ENCODE results near the gene TSPAN17.
A peak's percentile ranks its signal among the peaks of the same experiment; 100 is the strongest.

Gene TSPAN17

DNA sequence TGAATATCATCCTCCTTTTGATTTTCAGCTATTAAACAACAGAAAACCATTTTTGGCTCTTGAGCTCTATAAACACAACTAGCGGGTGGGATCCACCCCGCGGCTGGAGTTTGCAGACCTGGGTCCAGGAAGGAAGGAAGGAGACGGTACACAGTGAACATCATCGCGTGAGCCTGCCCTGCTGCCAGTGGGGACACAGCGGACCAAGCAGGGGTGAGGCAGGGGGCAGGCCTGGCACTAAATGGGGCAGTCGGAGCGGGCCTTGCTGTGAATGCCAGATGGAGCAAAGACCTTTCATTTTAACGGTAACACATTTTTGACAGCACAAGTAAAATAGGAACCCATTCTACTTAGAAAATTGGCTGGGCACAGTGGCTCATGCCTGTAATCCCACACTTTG is 14.4 kb downstream of the TSPAN17 start:
- DNase-seq, result no peak

DNA sequence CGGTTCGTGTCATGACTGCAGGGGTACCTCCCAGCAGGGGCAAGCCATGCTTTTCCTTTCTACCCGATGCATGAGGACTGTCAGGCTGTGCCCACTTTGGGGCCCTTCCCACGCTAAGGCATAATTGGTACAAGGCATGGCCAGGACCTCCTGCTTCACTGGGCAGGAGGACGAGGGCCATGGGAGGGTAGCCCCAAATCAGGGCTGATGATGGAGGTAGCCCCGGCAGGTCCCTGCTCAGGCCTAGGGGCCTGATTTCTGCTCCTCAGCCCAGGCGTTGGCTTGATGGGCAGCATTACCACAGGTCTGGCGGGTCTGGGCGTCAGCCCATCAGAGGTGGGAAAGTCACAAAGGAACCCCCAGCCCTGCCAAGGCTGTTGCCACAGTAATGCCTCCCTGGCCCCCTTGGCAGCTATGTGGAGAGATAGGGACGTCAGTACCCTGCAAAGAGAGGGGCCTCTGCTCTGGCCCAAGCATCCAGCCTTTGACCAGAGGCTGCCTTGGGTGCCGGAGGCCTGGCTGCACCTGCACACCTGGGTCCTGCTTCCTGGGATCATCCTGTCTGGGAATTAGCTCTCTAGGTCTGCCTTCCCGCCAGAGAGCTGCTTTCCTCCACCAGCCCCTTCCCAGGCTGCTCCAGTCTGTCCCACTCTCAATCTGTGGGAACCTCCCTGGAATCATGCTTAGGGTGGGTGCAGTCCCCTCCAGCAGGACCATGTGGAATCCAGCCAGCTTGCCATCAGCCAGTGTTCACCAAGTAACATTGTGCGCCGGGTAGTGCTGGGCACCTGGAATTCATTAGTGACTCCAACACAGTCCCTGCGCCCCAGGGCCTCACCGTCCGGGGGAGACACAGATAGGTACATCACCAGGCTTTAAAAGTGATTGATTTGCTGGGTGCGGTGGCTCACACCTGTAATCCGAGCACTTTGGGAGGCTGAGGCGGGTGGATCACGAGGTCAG is 15.4 kb downstream of the TSPAN17 start:
- no peak for DNase-seq

DNA sequence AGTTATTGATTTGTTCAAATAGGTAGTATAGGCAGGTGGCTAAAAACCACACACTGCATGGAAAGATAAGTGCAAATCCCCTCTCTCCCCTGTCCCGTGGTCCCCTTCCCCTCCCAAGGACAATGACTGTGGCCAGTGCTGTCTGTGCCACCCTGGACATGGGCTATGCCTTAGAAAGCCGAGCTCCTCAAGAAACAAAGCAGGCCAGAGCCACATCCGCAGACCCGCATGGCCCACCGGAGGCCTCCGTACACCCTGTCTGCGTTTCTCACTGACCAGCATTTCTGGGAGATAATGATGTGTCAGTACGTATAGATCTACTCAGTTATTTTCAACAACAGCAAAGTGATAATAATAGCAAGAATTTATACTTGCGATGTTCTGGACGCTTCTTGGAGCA is 16.3 kb downstream of the TSPAN17 start:
- DNase-seq, result no peak

DNA sequence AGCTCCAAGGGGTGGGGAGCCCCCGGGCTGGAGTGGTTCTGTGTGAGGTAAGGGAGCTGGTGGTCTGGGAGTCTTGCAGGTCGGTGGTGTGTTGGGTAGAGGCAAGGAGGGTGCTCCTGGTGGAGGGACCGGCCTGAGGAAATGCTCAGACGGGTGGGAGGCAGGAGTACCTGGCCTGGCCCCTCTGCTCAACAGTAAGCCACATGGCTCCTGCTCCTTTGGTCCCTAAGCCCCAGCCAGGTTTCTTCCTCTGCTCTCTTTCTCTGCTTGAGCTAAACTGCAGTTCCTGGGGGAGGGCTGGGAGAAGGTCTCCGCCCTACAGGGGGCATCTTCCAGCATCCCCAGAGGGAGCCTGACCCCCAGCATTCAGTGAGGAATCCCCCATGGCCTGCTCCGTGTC is 17.2 kb downstream of the TSPAN17 start:
- DNase-seq, result no peak

GRCh38 chr5:176664886-176665285 is 17.6 kb downstream of the TSPAN17 start:
- DNase-seq, result no peak

DNA sequence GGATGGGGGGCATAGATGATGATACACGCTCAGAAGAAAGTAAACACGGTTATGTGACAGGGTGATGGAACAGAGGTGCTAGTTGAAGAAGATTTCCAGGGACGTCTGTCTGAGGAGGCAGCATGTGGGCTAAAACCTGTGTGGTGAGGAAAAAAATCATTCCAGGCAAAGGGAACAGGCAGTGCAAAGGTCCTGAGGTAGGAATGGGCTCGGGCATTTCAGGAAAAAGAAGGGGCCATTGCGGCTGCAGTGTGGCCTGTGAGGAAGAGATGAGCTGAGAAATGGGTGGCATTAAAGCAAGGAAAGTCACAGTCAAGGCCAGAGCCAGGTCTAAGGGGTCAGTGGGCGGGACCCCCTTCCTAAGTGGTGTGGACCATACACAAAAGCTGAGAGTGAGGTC is 18.2 kb downstream of the TSPAN17 start:
- no peak for DNase-seq

GRCh38 chr5:176667637-176668036 is 20.4 kb downstream of the TSPAN17 start:
- no peak for DNase-seq

DNA sequence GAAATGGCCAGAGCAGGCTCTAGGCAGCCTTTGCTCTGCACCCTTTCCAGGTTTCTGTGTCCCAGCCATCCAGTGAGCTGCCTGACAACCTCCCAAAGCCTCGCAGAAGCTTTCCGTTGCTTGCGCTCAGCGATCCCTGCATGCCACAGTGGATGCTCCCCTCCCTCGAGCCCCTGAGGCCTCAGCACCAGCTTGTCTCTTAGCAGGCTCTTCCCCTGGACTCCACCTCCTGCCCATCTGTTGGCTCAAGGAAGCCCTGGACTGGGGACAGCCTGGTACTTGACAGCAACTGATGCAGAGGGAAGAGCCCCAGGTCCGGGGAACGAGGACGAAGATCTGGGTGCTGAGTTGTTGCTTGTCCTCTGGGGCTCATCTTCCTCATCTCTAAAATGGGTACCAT is 23.2 kb downstream of the TSPAN17 start:
- DNase-seq, result no peak

GRCh38 chr5:176671399-176671798 is 24.1 kb downstream of the TSPAN17 start:
- DNase-seq, result no peak

- DNase-seq, result no peak
Measured at GRCh38 chr5:176671890-176672747, 24.8 kb downstream of the TSPAN17 start.

DNA sequence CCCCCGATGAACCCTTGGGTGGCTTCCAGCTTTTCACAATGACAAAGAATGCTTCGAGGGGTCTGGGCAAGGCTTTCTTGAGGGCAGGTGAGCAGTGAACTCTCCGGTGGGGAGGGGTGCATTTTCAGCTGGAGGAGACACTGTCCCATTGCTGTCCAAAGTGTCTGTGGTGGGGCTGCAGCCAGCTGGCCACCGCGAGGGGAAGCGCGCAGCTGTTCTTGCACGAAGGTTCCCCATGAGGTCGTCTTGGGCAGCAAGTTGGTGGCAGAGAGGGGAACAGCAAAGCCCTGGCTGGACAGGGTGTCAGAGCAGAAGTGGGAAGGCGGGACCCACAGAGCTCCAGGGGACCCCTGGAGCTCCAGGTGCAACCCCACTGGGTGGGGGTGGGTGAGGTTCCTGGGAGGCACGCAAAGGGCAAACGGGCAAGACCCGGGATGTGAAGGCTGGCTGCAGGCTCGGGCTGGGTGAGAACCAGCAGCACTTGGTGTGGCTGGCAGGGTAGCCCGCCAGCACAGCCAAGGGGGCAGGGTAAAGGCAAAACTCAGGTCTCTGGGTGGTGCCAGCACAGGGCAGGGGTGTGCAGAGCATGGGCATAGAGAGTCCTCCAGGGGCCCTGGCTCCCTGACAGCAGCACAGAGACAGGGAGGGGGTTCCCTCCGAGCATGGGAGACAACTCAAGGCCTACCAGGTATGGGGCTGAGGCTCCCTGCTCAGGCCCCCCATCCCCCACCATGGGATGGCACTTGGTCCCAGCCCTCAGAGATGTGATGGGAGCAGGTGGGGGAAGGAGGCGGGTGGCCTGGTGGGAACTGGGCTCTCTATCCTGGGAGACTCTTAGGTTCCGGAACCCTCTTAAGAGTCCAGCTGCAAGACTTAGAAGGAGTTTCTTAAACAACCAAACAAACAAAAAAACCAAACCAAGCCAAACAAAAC is 26.6 kb downstream of the TSPAN17 start:
- DNase-seq, result no peak

- no peak for DNase-seq
Measured at GRCh38 chr5:176674799-176675198, 27.5 kb downstream of the TSPAN17 start.

GRCh38 chr5:176675676-176676360 is 28.5 kb downstream of the TSPAN17 start:
- DNase-seq, result no peak

- DNase-seq, result peak; percentile 10
Measured at GRCh38 chr5:176676361-176676824, 29.1 kb downstream of the TSPAN17 start.

GRCh38 chr5:176677209-176677939 is 30.1 kb downstream of the TSPAN17 start:
- DNase-seq, result no peak

GRCh38 chr5:176678584-176678983 is 31.3 kb downstream of the TSPAN17 start:
- no peak for DNase-seq

- no peak for DNase-seq
Measured at GRCh38 chr5:176679365-176680225, 32.3 kb downstream of the TSPAN17 start.

- DNase-seq, result no peak
Measured at GRCh38 chr5:176680226-176680563, 32.9 kb downstream of the TSPAN17 start.

GRCh38 chr5:176682016-176682531 is 34.8 kb downstream of the TSPAN17 start:
- DNase-seq, result no peak

- no peak for DNase-seq
Measured at GRCh38 chr5:176685010-176685409, 37.7 kb downstream of the TSPAN17 start.

Measured in DMS79 (cell line).